SK-N-SH (cell line): ENCODE data around the gene DSG2. TPM values are rescaled to one million over a fixed set of nuclear protein-coding genes. Genes with fewer than 3 reads are reported as not detected.

ENCODE experiments used
- CTCF ChIA-PET: fragments of 300-600, 350-600 bp; formaldehyde crosslinking; extraction: SDS; loops from one replicate; lab custom pipeline; 2021; lab: Yijun Ruan, JAX
- POLR2A ChIA-PET: fragments of 350-600 bp; sonication (Branson Sonifier 250); formaldehyde crosslinking; extraction: SDS; loops from one replicate; lab custom pipeline; 2020; ENCODE audit warnings: antibody characterized with exemption, inconsistent platforms; lab: Yijun Ruan, JAX
- DNase-seq: peaks from one replicate; pipeline ENCODE4 v3.0.0; 2012
- H2AFZ ChIP-seq: fragments of 200-600 bp; sonication (generic); 2 replicates; pipeline ENCODE4 v1.8.1; 2016; ENCODE audit warnings: antibody characterized with exemption, mild to moderate bottlenecking, low read depth
- H3F3A ChIP-seq: fragments of 200-600 bp; sonication (generic); replicated peaks from 2 replicates; pipeline ENCODE3; 2016; ENCODE audit warnings: antibody characterized with exemption, mild to moderate bottlenecking; ENCODE audit not compliant: insufficient read depth
- H3K27ac ChIP-seq, 2 experiments: fragments of 200-500 bp in 1 of 2; fragments of 200-600 bp in 1 of 2; sonication (Bioruptor generic) in 1 of 2; sonication (generic), shearing (Covaris generic) in 1 of 2; 2 replicates each; pipeline versions ENCODE4 v1.5.1 to v1.6.1; 2014 to 2016; ENCODE audit warnings: low read depth in 2 of 2, inconsistent platforms in 1 of 2, low read length in 1 of 2, mild to moderate bottlenecking in 1 of 2, mixed read lengths in 1 of 2
- H3K27me3 ChIP-seq: fragments of 200-600 bp; sonication (generic), shearing (Covaris generic); 2 replicates; pipeline ENCODE4 v1.6.1; 2016; ENCODE audit warnings: mixed run types; ENCODE audit not compliant: insufficient read depth
- H3K36me3 ChIP-seq, 2 experiments: fragments of 200-500 bp in 1 of 2; fragments of 200-600 bp in 1 of 2; sonication (Bioruptor generic) in 1 of 2; sonication (generic) in 1 of 2; replicated peaks in 1 of 2; 2 replicates each; pipeline versions ENCODE3 to v1.5.1; 2014 to 2016; ENCODE audit warnings: low read length in 1 of 2, mild to moderate bottlenecking in 1 of 2; ENCODE audit not compliant: insufficient read depth in 2 of 2, control insufficient read depth in 1 of 2
- H3K4me1 ChIP-seq, 2 experiments: fragments of 200-500 bp in 1 of 2; fragments of 200-600 bp in 1 of 2; sonication (Bioruptor generic) in 1 of 2; sonication (generic), shearing (Covaris generic) in 1 of 2; 2 replicates each; pipeline versions ENCODE4 v1.5.1 to v1.6.1; 2014 to 2016; ENCODE audit warnings: low read depth in 1 of 2, low read length in 1 of 2, mixed run types in 1 of 2; ENCODE audit not compliant: insufficient read depth in 2 of 2, control insufficient read depth in 1 of 2
- H3K4me2 ChIP-seq: fragments of 200-600 bp; sonication (generic), shearing (Covaris generic); 2 replicates; pipeline ENCODE4 v1.6.1; 2017; ENCODE audit warnings: mixed run types
- H3K4me3 ChIP-seq, 2 experiments: fragments of 200-500 bp in 1 of 2; fragments of 200-600 bp in 1 of 2; sonication (Bioruptor generic) in 1 of 2; sonication (generic), shearing (Covaris generic) in 1 of 2; 2 replicates each; pipeline versions ENCODE4 v1.5.1 to v1.8.1; 2014 to 2016; ENCODE audit warnings: low read depth in 2 of 2, inconsistent platforms in 1 of 2, low read length in 1 of 2, mild to moderate bottlenecking in 1 of 2, mixed read lengths in 1 of 2, moderate library complexity in 1 of 2
- H3K79me2 ChIP-seq: fragments of 200-600 bp; sonication (generic); 2 replicates; pipeline ENCODE4 v1.8.1; 2017; ENCODE audit warnings: mild to moderate bottlenecking; ENCODE audit not compliant: insufficient read depth
- H3K9ac ChIP-seq: fragments of 200-600 bp; sonication (generic); 2 replicates; pipeline ENCODE4 v1.6.1; 2017; ENCODE audit warnings: mixed run types
- H3K9me2 ChIP-seq: fragments of 200-600 bp; sonication (generic); 2 replicates; pipeline ENCODE4 v1.6.1; 2017; ENCODE audit warnings: mixed run types
- H3K9me3 ChIP-seq: fragments of 200-600 bp; sonication (generic); 2 replicates; pipeline ENCODE4 v1.6.1; 2017; ENCODE audit warnings: mixed run types, mild to moderate bottlenecking, moderate library complexity
- H4K20me1 ChIP-seq: fragments of 200-600 bp; sonication (generic); 2 replicates; pipeline ENCODE4 v1.6.1; 2017; ENCODE audit warnings: mild to moderate bottlenecking, mixed run types; ENCODE audit not compliant: insufficient read depth
- CHD2 ChIP-seq: fragments of 150-350 bp; IDR thresholded peaks from 2 replicates; pipeline ENCODE4 v1.6.1; 2018; ENCODE audit warnings: low read length; ENCODE audit not compliant: partially characterized antibody
- EZH2phosphoT487 ChIP-seq: fragments of 200-600 bp; sonication (generic); IDR thresholded peaks from 2 replicates; pipeline ENCODE4 v1.6.1; 2017; ENCODE audit warnings: low read depth, mixed run types, mild to moderate bottlenecking, antibody characterized with exemption, moderate library complexity, borderline replicate concordance
- GATA2 ChIP-seq: sonication (generic); formaldehyde crosslinking; IDR thresholded peaks from 2 replicates; pipeline ENCODE4 v1.5.0; 2020; ENCODE audit warnings: mild to moderate bottlenecking, missing genetic modification reagents
- JUND ChIP-seq: IDR thresholded peaks from 2 replicates; pipeline ENCODE4 v1.4.0; 2012
- MXI1 ChIP-seq: IDR thresholded peaks from 2 replicates; pipeline ENCODE4 v1.6.1; 2012; ENCODE audit warnings: mild to moderate bottlenecking, low read depth, low read length, improper control_type of control experiment
- NRF1 ChIP-seq: IDR thresholded peaks from 2 replicates; pipeline ENCODE4 v1.6.1; 2012; ENCODE audit warnings: low read depth, mild to moderate bottlenecking, low read length
- POLR2AphosphoS5 ChIP-seq: IDR thresholded peaks from 2 replicates; pipeline ENCODE4 v1.6.1; 2012; ENCODE audit warnings: low read depth, low read length
- RAD21 ChIP-seq: IDR thresholded peaks from 2 replicates; pipeline ENCODE4 v1.6.1; 2012; ENCODE audit warnings: mild to moderate bottlenecking, low read length
- RCOR1 ChIP-seq: fragments of 150-350 bp; IDR thresholded peaks from 2 replicates; pipeline ENCODE4 v1.6.1; 2017; ENCODE audit warnings: antibody characterized with exemption, low read length
- RFX5 ChIP-seq: IDR thresholded peaks from 2 replicates; pipeline ENCODE4 v1.6.1; 2012; ENCODE audit warnings: mild to moderate bottlenecking, improper control_type of control experiment, low read length
- RXRA ChIP-seq: IDR thresholded peaks from 2 replicates; pipeline ENCODE4 v1.4.0; 2012; ENCODE audit warnings: low read depth, mild to moderate bottlenecking, borderline replicate concordance
- SIN3A ChIP-seq: IDR thresholded peaks from 2 replicates; pipeline ENCODE4 v1.6.1; 2012; ENCODE audit warnings: low read depth, mild to moderate bottlenecking, low read length, moderate library complexity, borderline replicate concordance
- SMC3 ChIP-seq: IDR thresholded peaks from 2 replicates; pipeline ENCODE4 v1.6.1; 2012; ENCODE audit warnings: low read depth, low read length, improper control_type of control experiment
- TAF1 ChIP-seq: IDR thresholded peaks from 2 replicates; pipeline ENCODE4 v1.6.1; 2012; ENCODE audit warnings: low read depth, mild to moderate bottlenecking, low read length, moderate library complexity, borderline replicate concordance
- WGBS: methylation state at CpG from one replicate; pipeline ENCODE4 v1.1.6; 2017; ENCODE audit warnings: low lambda C conversion rate; 5-methylcytosine and 5-hydroxymethylcytosine counted together
- polyA plus RNA-seq, 3 experiments: library from polyadenylated mRNA; depleted of rRNA; stranded (reverse); fragments of >200 nt; gene quantifications; 2 replicates each; pipeline ENCODE4 v1.2.3, GENCODE V29; 2012
- TF ChIP-seq, protein P1 (sequence below): fragments of 200-600 bp; sonication (generic); IDR thresholded peaks from 2 replicates; pipeline ENCODE4 v1.6.1; 2017; ENCODE audit warnings: antibody characterized with exemption, mild to moderate bottlenecking, moderate library complexity
- TF ChIP-seq, protein P2 (sequence below): fragments of 150-350 bp; IDR thresholded peaks from 2 replicates; pipeline ENCODE4 v1.6.1; 2017; ENCODE audit warnings: antibody characterized with exemption, low read length, low read depth, borderline replicate concordance
- TF ChIP-seq, protein P3 (sequence below): IDR thresholded peaks from 2 replicates; pipeline ENCODE4 v1.4.0; 2012; ENCODE audit warnings: low read depth, borderline replicate concordance
- TF ChIP-seq, protein P4 (sequence below): IDR thresholded peaks from 2 replicates; pipeline ENCODE4 v1.4.0; 2012; ENCODE audit warnings: low read depth
- TF ChIP-seq, protein P5 (sequence below): fragments of 150-350 bp; IDR thresholded peaks from 2 replicates; pipeline ENCODE4 v1.6.1; 2016; ENCODE audit warnings: mild to moderate bottlenecking, low read depth, low read length
- TF ChIP-seq, protein P6 (sequence below): IDR thresholded peaks from 2 replicates; pipeline ENCODE4 v1.6.1; 2012; ENCODE audit warnings: mild to moderate bottlenecking, low read depth, low read length, moderate library complexity

Gene DSG2
- polyA plus RNA-seq, 1 of the 3 experiments (the other 2 are of a cell fraction): not detected

DNA sequence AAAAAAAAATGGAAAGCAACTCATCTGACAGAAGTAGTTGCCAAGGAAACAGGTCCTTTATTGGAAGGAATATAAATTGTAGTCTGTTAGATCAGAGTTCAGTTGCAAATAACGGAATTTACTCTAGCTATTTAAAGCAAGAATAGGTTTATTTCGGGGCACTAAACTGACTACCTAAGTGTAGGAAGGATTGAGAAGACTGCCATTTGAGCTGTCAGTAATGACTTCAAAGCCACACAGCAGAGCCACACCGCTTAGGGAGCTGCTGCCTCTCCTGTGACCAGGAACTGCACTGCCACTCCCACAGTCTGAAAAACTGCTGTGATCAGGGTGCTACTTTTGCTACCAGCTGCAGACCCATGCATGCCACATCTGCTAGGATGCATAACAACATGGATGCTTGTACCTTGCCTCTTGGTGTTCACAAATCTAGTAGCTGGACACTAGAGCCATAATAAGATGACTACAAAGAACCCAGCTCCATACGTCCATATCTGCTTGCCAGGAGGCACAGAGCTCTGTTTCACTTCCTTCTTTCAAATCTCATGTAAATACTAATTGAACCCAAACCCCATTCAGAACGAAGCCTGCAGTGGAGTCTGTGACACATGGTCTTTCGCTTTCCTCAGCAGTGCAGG, 2.2 kb downstream of the DSG2 start:
- no peak for DNase-seq
- CTCF ChIA-PET: interaction anchor here (0.6 to 2.2 kb wide), 2 partner anchors 9 to 88 kb away, joined by 3 to 6 read pairs; no protein-coding TSS in a partner anchor

More for the DNA sequence above, 2.2 kb downstream of the DSG2 start:
- Histone ChIP-seq H3K4me1 (peaks cover 0 to 4% of the 10 kb centered on the region in 2 experiments; a peak in 1 of 4 replicates), H4K20me1 (no peaks in the 10 kb centered on the region), H2AFZ (no peak overlapping the region), H3K79me2 (no peaks in the 10 kb centered on the region), H3K36me3 (no peaks in the 10 kb centered on the region), H3K9me3 (no peaks in the 10 kb centered on the region), H3K27ac (no peak overlapping the region), H3K4me3 (no peak overlapping the region), H3K27me3 (peaks cover 65% of the 10 kb centered on the region), H3K9ac (no peak overlapping the region), H3K4me2 (no peak overlapping the region), H3F3A (no peaks in the 10 kb centered on the region), H3K9me2 (no peaks in the 10 kb centered on the region)
- POLR2A ChIA-PET: interaction anchor here (0.5 kb wide), 1 partner anchor 197 kb away, joined by 3 read pairs; no protein-coding TSS in a partner anchor
- WGBS: 17% methylated on average over 6 of the region's 6 CpGs
- TF ChIP-seq, protein P1, sequence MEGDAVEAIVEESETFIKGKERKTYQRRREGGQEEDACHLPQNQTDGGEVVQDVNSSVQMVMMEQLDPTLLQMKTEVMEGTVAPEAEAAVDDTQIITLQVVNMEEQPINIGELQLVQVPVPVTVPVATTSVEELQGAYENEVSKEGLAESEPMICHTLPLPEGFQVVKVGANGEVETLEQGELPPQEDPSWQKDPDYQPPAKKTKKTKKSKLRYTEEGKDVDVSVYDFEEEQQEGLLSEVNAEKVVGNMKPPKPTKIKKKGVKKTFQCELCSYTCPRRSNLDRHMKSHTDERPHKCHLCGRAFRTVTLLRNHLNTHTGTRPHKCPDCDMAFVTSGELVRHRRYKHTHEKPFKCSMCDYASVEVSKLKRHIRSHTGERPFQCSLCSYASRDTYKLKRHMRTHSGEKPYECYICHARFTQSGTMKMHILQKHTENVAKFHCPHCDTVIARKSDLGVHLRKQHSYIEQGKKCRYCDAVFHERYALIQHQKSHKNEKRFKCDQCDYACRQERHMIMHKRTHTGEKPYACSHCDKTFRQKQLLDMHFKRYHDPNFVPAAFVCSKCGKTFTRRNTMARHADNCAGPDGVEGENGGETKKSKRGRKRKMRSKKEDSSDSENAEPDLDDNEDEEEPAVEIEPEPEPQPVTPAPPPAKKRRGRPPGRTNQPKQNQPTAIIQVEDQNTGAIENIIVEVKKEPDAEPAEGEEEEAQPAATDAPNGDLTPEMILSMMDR: no peak
- TF ChIP-seq JUND (no peak), MXI1 (no peak), SMC3 (no peak), GATA2 (CRISPR knock-in tag) (no peak), NRF1 (no peak), EZH2phosphoT487 (no peak), POLR2AphosphoS5 (no peak), RFX5 (no peak), CHD2 (no peak), RXRA (no peak), TAF1 (no peak), RCOR1 (no peak), RAD21 (no peak), SIN3A (no peak)
- TF ChIP-seq, protein P2, sequence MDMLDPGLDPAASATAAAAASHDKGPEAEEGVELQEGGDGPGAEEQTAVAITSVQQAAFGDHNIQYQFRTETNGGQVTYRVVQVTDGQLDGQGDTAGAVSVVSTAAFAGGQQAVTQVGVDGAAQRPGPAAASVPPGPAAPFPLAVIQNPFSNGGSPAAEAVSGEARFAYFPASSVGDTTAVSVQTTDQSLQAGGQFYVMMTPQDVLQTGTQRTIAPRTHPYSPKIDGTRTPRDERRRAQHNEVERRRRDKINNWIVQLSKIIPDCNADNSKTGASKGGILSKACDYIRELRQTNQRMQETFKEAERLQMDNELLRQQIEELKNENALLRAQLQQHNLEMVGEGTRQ: no peak
- TF ChIP-seq, protein P3, sequence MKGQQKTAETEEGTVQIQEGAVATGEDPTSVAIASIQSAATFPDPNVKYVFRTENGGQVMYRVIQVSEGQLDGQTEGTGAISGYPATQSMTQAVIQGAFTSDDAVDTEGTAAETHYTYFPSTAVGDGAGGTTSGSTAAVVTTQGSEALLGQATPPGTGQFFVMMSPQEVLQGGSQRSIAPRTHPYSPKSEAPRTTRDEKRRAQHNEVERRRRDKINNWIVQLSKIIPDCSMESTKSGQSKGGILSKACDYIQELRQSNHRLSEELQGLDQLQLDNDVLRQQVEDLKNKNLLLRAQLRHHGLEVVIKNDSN: no peak
- TF ChIP-seq, protein P4, sequence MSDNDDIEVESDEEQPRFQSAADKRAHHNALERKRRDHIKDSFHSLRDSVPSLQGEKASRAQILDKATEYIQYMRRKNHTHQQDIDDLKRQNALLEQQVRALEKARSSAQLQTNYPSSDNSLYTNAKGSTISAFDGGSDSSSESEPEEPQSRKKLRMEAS: no peak
- TF ChIP-seq, protein P5, sequence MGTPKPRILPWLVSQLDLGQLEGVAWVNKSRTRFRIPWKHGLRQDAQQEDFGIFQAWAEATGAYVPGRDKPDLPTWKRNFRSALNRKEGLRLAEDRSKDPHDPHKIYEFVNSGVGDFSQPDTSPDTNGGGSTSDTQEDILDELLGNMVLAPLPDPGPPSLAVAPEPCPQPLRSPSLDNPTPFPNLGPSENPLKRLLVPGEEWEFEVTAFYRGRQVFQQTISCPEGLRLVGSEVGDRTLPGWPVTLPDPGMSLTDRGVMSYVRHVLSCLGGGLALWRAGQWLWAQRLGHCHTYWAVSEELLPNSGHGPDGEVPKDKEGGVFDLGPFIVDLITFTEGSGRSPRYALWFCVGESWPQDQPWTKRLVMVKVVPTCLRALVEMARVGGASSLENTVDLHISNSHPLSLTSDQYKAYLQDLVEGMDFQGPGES: no peak
- TF ChIP-seq, protein P6, sequence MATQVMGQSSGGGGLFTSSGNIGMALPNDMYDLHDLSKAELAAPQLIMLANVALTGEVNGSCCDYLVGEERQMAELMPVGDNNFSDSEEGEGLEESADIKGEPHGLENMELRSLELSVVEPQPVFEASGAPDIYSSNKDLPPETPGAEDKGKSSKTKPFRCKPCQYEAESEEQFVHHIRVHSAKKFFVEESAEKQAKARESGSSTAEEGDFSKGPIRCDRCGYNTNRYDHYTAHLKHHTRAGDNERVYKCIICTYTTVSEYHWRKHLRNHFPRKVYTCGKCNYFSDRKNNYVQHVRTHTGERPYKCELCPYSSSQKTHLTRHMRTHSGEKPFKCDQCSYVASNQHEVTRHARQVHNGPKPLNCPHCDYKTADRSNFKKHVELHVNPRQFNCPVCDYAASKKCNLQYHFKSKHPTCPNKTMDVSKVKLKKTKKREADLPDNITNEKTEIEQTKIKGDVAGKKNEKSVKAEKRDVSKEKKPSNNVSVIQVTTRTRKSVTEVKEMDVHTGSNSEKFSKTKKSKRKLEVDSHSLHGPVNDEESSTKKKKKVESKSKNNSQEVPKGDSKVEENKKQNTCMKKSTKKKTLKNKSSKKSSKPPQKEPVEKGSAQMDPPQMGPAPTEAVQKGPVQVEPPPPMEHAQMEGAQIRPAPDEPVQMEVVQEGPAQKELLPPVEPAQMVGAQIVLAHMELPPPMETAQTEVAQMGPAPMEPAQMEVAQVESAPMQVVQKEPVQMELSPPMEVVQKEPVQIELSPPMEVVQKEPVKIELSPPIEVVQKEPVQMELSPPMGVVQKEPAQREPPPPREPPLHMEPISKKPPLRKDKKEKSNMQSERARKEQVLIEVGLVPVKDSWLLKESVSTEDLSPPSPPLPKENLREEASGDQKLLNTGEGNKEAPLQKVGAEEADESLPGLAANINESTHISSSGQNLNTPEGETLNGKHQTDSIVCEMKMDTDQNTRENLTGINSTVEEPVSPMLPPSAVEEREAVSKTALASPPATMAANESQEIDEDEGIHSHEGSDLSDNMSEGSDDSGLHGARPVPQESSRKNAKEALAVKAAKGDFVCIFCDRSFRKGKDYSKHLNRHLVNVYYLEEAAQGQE: no peak
